Astrocyte of the spinal cord (primary cell): ENCODE results near the gene TPO.

ENCODE experiments used
- DNase-seq: peaks from one replicate; pipeline ENCODE4 v3.0.0; 2011; ENCODE audit warnings: low read depth, low spot score
- H3K4me3 ChIP-seq: 2 replicates; pipeline ENCODE4 v1.5.1; 2011; ENCODE audit warnings: low read depth, mild to moderate bottlenecking, low read length, moderate library complexity
- in situ Hi-C: cut with HindIII; loops from 2 replicates; pipeline ENCODE4 v1.10.0; 2017; ENCODE audit warnings: low sequenced_read_pairs
- TF ChIP-seq, protein P1 (sequence below): IDR thresholded peaks from 2 replicates; pipeline ENCODE4 v1.5.1; 2012; ENCODE audit warnings: low read depth, mild to moderate bottlenecking, low read length, inconsistent platforms

Gene TPO

GRCh38 chr2:1427086-1427485 is 13.8 kb downstream of the TPO start:
- TF ChIP-seq, protein P1, sequence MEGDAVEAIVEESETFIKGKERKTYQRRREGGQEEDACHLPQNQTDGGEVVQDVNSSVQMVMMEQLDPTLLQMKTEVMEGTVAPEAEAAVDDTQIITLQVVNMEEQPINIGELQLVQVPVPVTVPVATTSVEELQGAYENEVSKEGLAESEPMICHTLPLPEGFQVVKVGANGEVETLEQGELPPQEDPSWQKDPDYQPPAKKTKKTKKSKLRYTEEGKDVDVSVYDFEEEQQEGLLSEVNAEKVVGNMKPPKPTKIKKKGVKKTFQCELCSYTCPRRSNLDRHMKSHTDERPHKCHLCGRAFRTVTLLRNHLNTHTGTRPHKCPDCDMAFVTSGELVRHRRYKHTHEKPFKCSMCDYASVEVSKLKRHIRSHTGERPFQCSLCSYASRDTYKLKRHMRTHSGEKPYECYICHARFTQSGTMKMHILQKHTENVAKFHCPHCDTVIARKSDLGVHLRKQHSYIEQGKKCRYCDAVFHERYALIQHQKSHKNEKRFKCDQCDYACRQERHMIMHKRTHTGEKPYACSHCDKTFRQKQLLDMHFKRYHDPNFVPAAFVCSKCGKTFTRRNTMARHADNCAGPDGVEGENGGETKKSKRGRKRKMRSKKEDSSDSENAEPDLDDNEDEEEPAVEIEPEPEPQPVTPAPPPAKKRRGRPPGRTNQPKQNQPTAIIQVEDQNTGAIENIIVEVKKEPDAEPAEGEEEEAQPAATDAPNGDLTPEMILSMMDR: no peak
- in situ Hi-C loops: no loop called here
- DNase-seq: no peak
- H3K4me3 ChIP-seq: no peak overlapping the region

- no peak for DNase-seq
- in situ Hi-C loops: no loop called here
- TF ChIP-seq, protein P1: no peak
- H3K4me3 ChIP-seq: no peak overlapping the region
Measured at GRCh38 chr2:1429895-1430294, 16.6 kb downstream of the TPO start.

DNA sequence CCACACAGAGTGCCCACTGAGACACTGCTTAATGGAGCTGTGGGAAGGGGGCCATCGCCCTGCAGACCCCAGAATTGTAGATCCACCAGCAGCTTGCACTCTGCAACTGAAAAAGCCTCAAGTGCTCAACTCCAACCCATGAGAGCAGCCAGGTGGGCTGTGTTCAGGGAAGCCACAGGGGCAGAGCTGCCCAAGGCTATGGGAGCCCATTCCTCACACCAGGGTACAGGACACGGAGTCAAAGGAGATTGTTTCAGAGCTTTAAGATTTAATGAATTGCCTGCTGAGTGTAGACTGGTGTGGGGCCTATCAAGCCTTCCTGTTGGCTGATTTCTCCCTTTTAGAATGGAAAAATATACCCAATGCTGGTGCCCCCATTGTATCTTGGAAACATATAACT is 17.2 kb downstream of the TPO start:
- no peak overlapping the region for H3K4me3 ChIP-seq
- in situ Hi-C loops: no loop called here
- DNase-seq: no peak
- TF ChIP-seq, protein P1: no peak

GRCh38 chr2:1431886-1432400 is 18.7 kb downstream of the TPO start:
- DNase-seq: no peak
- TF ChIP-seq, protein P1: no peak
- in situ Hi-C loops: no loop called here
- H3K4me3 ChIP-seq: no peak overlapping the region

- TF ChIP-seq, protein P1: no peak
- in situ Hi-C loops: no loop called here
- H3K4me3 ChIP-seq: no peak overlapping the region
- no peak for DNase-seq
Measured at GRCh38 chr2:1432726-1433125, 19.5 kb downstream of the TPO start.

- TF ChIP-seq, protein P1: no peak
- in situ Hi-C loops: no loop called here
- H3K4me3 ChIP-seq: no peak overlapping the region
- DNase-seq: no peak
Measured at GRCh38 chr2:1436369-1436768, 23.1 kb downstream of the TPO start.

DNA sequence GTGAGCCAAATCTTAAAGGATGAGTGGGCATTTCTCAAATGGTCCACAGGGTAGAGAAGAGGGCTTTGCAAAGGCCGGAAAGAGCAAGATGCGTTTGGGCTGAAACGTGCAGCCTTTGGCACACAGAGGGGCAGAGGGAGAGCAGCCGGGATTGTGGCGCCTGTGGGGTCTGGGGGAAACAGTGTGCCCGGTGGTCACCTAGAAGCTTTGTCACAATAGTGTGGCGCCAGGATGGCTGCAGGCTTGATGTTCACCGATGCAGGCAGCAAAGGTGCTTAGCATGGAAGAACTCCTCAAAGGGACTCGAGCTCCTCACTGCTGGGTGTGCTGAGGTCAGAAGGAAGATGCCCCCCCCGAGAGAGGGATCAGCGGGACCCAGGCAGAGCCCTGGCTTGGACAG is 23.8 kb downstream of the TPO start:
- H3K4me3 ChIP-seq: no peak overlapping the region
- DNase-seq: no peak
- in situ Hi-C loops: no loop called here
- TF ChIP-seq, protein P1: no peak
